ENCODE results near the gene CDH23. TPM values are rescaled to one million over a fixed set of nuclear protein-coding genes. Genes with fewer than 3 reads are reported as not detected.

The CDH23 gene
- total and polyA plus RNA-seq, 9 of the 15 experiments (the other 6 are each of a cell fraction or from before 2014, with no cell fraction given) = 0.18 to 1.2 (median 0.47) TPM

- TF ChIP-seq ZNF318 (IDR thresholded peaks at IDR 0.05; ENCODE audit: borderline replicate concordance in 1 of 2, low read depth in 1 of 2) = no peak
- no peak for TF ChIP-seq TAF9B (IDR thresholded peaks at IDR 0.05; ENCODE audit: partially characterized antibody)
- no peak for TF ChIP-seq TAF15 (IDR thresholded peaks at IDR 0.05; ENCODE audit: low read depth, low read length)
- no peak for TF ChIP-seq ZFP1 (CRISPR knock-in tag; IDR thresholded peaks at IDR 0.05)
- TF ChIP-seq NR2C2 (CRISPR knock-in tag; IDR thresholded peaks at IDR 0.05) = no peak
- TF ChIP-seq NR2C2 (tag; IDR thresholded peaks at IDR 0.05) = peak; percentile 68; the same call in 1 of the 2 replicates
- TF ChIP-seq ZBTB49 (CRISPR knock-in tag; IDR thresholded peaks at IDR 0.05; ENCODE audit: borderline replicate concordance) = no peak
- peak in 1 of 2 experiments; percentile 79; a peak in 1 of 4 replicates for TF ChIP-seq RCOR1 (IDR thresholded peaks at IDR 0.05; ENCODE audit: borderline replicate concordance in 1 of 2, low read depth in 2 of 2, low read length in 2 of 2)
- TF ChIP-seq ELK3 (CRISPR knock-in tag; IDR thresholded peaks at IDR 0.05) = no peak
- TF ChIP-seq SUPT5H (IDR thresholded peaks at IDR 0.05) = no peak
- TF ChIP-seq THRA (IDR thresholded peaks at IDR 0.05) = no peak; the same call in 1 of the 2 replicates
- TF ChIP-seq PRMT5 (CRISPR knock-in tag; IDR thresholded peaks at IDR 0.05) = no peak
- TF ChIP-seq TSC22D4 (tag; IDR thresholded peaks at IDR 0.05) = no peak
Observed at GRCh38 chr10:71797533-71798307, 401.0 kb downstream of the CDH23 start (continued).
